T-helper 9 cell (primary cell): ENCODE measurements around the gene CRY1.
"Not testable (repeated sequence)": the region's sequence is repeated elsewhere in the genome, so short reads cannot be mapped to it uniquely, and the experiment has no call there.

Source experiments
- DNase-seq: peaks from one replicate; pipeline ENCODE4 v3.0.0-alpha.2; 2020

CRY1 gene

DNA sequence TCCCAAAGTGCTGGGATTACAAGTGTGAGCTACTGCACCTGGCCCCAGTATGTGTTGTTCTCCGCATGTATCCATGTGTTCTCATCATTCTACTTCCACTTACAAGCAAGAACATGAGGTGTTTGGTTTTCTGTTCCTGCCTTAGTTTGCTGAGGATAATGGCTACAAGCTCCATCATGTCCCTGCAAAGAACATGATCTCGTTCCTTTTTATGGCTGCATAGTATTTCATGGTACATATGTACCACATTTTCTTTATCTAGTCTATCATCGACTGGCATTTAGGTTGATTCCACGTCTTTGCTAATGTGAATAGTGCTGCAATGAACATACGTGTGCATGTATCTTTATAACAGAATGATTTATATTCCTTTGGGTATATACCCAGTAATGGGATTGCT lies 97.2 kb downstream of the CRY1 start:
- DNase-seq: not testable (repeated sequence)

DNA sequence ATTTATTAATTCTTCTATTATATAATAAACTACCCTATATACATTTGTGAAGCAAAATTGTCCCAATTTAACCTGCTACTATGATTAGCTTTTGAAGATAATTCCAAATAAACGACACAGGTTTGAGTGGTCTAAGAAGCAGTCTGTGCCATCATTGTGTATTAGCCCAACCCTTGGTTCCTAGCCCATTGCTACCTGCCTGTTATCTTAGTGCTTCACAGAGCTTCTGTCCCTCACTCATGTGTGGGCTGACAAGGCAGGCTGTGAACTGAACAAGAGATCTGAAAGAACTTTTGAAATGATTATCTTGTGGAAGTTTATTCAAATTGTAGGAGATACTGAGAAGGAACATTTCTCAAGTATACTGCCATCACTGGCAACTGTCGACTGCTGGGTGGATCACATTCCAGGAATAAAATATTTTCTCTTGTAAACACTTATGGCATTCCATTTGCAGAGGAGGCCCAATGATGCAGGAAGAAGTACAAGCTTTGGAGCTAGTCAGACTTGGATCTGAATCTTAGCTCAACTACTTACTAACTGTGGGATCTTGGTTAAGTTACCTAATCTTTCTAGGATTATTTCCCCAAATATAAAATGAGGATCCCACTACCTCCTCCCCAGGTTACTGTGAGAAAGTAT lies 98.6 kb downstream of the CRY1 start:
- DNase-seq: no peak

DNA sequence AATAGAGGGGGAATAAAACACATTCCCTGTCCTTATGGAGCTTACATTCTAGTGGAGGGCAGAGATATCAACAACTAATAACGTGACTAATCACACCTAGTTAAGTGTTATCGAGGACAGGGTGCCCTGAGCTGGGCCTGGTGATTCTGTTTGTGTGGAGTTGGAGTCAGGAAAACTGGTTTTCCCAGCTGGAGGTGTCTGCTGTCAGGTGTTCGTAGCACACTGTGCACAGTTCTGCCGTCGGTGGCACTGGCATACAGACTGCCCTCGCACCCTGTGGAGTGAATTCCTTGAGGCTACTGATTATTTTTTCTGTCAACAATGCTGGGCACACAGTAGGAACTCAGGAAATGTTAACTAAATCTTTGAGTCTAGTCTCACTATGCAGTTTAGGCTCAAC lies 105.5 kb downstream of the CRY1 start:
- no peak for DNase-seq

DNA sequence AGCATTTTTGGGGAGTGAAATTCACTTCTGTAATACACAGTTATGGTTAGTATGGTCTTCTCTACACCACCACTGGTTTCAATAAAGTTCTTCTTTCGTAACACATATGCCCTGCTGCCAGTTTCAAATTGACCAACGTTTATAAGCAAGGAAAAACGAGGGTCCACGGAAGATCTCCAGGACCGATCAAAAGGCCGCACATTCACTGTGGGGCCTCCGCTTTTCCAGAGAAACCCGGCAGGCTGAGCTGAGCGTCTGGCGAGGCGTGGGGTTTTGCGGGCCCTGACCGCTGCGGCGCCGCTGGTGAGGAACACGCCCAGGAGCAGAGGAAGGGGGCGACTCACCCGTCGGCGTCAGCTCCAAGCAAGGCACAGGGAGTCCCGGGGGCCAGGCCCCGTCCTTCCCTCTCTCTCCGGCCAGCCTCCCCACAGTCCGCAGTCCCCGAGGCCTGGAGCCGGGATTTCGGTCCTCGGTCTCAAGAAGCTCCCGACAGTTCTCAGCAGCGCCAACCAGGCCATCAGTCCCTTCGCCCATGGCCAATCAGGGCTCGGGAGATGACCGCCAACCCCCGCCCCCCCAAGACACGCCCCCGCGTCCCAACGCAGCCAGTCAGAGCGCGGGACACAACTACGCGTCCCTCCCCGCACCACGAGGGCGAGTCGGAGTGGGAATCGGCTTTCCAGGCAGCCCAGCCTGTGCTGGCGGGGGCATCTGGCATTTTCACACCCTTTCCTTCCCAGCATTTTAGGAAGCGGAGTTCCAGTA lies 106.5 kb downstream of the CRY1 start, which contains the start of gene MTERF2:
MTERF2 (minus strand) TSS at position 522 of the 765 bp plus-strand sequence. CDS start 8,432 bp downstream, outside the sequence.
- peak; percentile 77 for DNase-seq

DNA sequence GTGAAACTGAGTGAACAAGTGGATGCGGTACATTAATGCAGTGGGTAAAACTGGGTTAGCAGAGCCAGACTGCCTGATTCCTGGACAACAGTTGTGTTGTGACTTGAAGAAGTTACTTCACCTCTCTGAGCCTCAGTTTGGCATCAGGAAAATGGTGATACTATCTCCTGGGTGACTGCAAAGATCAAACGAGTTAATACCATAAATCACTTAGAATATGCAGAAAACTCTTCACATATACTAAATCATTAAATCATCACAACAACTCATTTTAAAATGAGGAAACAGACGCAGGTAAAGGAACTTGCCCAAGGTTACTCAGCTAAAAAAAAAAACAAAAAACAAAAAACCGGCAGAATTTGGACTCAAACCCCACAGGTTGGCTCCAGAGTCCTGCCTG lies 107.2 kb downstream of the CRY1 start:
- no peak for DNase-seq

DNA sequence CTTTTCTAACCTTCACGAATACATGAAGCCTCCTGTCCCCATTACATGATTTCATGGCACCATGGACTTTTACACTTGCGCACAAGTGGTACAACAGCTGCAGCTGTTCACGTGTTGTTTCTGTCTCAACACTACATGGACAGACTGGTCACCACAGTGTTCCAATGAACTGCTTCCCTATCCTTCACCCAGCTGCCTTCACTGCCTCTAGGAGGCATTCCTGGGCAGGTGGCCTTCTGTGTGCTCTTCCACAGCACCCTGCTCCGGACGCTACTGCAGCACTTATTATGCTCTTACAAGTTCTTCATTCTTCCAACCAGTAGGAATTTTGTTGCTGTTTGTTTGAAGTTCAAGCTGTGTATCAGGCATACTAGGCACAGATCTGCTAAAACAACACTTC lies 107.9 kb downstream of the CRY1 start:
- no peak for DNase-seq

DNA sequence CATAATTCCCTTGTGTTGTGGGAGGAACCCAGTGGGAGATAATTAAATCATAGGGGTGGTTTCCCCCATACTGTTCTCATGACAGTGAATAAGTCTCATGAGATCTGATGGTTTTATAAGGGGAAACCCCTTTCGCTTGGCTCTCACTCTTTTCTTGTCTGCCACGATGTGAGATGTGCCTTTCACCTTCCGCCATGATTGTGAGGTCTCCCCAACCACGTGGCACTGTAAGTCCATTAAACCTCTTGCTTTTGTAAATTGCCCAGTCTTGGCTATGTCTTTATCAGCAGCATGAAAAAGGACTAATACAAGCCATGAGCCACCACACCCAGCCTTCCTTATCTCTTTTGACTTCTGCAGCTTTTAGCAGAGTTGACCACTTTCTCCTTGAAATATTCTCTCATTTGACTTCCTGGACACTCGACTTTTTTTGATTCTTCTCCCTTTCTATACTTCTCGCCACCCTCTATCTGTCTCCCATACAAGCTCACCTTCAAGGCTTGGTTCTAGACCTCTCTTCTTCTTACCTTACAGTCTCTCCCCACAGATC lies 108.7 kb downstream of the CRY1 start:
- no peak for DNase-seq

DNA sequence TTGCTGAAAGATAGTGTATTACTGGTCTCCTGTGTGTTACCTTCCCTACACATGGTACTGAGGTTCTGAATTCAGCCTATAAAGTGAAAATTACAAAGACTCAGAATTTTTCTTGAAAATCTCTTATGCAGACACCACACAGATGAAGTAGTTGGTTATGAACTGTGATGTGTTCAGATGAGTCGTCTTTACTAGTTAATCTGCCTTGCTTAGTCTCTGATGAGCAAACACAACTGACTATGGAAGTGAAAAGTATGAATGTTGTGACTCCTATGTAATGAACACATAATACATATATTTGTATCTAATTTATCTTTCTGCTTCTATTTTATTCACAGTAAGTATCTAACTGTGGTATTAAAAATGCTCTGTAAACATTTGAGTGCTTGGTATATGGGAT lies 111.1 kb downstream of the CRY1 start:
- DNase-seq: no peak

DNA sequence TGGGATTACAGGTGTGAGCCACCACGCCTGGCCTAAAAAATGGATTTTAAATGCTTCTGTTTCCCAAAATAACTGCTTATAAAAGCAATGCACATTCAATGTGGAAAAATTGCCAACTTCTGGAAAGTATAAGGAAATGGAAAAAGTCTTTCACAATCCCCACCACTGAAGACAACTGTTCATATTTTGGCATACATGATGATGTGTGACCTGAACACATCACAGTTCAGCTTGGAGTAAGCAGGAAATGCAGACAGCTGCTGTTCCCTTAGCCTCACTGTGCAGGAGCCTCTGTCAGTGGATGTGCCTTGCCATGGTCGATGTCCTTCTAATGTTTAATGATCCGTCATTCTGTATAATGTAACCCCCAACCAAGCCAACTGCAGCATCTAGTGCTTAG lies 111.6 kb downstream of the CRY1 start:
- DNase-seq: no peak

DNA sequence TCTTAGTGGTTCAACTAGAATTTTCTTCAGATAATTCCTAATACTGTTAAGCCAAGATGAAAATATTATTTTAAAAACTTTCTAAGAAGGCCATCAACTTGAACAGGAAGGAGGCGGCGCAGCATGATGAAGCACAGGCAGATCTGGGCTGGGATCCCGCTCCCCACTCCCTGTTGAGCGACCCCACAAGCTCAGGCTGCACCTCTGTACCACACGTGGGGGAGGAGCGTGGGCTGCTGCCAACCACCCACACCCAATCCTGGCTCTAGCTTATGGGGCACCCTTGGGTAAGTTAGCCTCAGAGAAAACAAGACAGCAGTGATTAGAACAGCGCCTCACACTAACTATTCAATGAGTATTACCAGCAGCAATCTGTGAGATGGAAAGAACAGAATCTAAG lies 112.4 kb downstream of the CRY1 start:
- DNase-seq: no peak

DNA sequence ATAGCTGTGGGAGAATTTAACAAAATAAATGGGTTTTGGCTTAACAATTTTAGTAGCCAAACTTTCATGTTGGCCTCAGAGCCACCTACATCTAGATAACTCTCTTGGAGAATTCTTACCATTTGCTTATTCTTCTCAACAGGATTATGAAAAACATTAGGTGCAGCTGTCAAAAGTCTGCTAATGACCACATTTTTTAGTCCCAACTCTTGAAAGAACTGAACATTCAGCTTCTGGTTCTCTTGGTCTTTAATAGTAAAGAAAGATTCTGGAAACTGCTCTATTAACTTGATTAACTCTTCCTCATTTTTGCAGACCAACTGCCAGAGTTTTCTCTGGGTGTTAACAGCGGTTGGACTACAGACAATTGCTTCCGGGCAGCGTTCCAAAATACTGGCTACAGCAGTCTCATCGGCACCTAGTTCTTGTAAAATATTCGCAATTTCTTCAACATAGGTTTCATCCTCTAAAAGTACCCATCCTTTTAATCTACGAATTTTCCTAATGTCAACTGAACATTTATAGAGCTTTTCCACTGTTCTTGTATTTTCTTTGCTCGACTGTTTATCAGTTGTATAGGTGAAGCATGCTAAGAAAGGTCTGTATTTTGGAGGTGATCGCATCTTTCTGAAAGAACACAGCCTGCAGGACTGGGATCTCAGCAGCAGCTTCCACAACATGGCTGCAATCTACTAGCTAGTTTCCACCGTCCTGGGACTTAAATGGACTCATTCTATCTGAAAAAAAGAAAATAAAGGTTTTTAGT lies 115.1 kb downstream of the CRY1 start:
- no peak for DNase-seq

DNA sequence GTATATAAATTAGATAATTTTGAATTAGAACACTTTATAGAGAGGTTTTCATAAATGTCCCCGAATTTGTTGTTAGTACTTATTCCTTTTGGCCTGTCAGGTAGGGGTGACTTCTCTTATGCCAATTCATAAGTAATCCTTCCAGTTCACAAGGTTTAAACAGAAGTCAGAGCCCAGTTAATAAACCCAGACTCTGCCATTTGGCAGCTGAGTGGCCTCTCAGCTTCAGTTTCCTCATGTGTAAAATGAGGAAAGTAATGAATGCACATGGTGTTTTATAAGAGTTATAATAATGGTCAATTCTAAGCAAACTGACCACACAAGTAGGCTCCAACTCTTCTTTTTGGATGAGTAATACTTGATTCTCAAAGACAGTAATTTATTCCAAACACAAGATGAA lies 116.7 kb downstream of the CRY1 start:
- DNase-seq: no peak

DNA sequence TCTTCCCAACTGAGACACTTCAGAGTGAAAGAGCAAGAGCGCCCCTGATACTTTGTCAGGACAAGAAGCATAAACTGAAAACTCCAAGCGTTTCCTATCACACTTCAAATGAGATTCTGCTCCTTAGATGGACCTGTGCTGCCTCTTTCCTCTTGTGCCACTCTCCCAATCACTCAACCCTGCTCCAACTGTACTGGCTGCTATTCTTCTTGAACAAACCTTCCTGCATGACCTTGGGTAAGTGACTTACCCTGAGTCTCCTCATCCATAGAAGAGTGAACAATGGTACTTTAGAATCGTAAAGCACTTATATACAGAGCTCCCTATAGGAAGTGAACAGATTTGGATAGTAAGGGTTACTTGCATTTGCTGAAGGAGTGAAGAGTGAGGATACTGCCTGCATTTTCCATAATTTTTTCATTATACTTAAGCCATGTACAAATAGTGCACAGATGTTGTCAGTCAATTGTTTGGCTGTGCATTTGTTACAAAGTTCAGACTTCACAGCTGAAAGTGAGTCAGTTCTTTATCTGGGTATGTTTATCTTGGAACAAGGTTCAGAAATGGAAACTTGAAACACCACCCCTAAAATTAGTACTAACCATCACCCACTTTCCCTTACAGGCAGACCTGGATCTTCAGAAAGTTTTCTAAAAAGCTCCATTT lies 117.2 kb downstream of the CRY1 start:
- DNase-seq: no peak

DNA sequence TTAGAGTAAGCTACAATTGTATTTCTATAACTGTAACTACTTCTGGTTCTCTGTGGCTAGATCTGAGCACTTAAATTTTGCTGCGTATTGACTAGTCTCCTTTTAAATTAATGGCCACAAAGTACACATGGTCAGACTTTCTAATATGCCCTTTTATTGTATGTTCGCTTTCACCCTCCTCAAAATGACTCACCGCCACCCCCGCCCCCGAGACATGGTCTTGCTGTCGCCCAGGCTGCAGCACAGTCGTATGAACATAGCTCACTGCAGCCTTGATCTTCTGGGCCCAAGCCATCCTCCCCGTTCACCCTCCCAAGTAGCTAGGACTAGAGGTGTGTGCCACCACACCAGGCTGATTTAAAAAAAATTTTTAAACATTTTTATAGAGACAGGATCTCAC lies 118.3 kb downstream of the CRY1 start:
- DNase-seq: no peak

DNA sequence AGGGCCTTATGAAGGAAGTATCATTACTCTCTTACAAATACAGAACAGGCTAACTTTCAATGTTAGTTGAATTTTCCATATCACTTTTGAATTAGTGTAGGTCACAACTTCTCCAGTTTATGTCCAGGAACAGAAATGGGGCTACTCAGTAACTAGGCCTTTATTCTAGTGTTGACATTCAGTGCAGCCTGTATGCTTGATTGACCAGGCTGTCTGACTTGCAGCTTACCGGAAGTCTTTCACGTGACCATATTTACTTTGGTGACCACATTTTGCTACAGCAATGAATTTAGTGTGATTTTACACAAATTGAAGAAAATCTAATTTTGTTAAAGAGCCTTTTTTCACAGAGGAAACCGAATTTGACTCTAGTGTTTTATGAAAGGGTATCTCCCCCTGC lies 118.8 kb downstream of the CRY1 start:
- no peak for DNase-seq

DNA sequence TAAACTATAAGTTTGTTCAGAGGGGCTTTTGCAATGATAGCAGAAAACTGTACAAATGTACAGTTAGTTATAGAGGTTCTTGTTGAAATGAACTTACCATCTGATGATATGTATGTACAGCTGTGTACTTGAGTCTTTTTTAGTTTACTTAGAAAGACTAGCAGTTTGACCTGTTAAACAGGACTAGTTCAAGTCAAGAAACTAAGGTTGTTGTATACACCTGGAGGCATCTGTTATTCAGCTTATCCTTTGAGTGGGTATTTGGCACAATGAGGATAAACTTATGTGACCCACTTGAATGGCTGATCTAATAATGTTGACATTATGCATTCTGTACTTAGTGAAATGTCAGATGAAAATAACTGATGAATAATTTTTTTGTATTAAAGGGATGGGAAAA lies 119.8 kb downstream of the CRY1 start:
- DNase-seq: no peak

DNA sequence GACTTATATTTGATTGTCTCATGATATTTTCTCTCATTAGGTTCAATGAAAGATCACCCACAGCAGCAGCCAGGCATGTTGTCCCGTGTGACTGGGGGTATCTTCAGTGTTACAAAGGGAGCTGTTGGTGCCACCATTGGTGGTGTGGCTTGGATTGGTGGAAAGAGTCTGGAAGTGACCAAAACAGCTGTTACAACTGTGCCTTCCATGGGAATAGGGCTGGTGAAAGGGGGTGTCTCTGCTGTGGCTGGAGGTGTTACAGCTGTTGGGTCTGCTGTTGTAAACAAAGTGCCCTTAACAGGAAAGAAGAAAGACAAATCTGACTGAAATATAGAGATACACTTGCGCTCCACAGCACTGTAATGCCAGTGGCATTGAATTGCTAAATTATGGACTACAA lies 122.3 kb downstream of the CRY1 start:
- no peak for DNase-seq

DNA sequence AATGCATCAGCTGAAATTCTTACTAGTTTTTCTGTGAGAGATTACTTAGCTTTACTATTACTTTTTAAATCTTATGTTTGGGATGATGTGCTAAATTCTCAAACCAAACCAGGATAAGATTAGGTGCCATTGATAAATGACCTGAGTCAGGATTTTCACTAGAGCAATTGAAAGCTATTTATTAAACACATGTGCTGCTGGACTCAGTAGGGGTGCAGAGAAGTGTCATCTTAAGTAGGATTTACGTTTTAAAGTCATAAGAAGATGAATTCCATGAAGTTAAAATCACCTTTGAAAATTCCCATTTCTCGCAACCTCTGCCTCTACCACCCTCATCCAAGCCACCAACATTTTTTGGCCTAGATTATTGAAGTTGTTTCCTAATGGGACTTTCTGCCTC lies 128.8 kb downstream of the CRY1 start:
- DNase-seq: no peak

DNA sequence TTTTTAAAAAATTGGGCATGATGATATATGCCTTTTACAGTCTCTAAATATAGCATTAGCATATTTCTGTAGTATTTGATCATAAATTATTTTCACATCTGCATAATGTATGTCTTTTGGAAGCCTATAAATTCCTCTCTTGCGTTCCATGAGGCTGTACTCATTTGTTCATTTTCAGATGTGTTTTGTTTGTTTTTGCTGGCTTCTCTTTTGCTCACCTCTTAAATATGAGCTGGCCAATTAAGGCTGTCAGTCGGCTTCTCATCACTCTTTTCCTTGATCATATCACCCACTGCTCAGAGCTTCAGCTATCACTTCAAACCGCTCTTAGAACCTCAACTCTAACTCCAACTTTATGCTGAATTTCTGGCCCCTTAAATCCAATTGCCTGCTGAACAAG lies 131.1 kb downstream of the CRY1 start:
- no peak for DNase-seq

DNA sequence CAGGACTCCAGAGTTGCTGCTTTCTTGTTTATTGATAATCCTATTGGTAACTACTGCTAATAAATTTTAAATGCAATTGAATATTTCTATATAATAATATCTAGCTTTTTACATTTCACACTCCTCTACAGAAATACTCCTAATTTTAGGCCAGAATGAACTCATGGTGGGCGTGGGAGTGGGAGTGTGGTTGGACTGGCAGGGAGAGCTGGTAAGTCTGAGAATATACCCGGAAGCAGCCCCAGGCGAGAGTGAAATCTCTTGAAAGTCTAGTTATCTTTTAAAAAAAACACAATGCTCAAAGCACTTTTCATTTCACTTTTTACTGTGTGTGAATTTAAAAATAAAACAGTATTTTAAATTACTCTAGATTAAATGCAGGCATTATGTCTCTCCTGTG lies 132.9 kb downstream of the CRY1 start:
- no peak for DNase-seq

DNA sequence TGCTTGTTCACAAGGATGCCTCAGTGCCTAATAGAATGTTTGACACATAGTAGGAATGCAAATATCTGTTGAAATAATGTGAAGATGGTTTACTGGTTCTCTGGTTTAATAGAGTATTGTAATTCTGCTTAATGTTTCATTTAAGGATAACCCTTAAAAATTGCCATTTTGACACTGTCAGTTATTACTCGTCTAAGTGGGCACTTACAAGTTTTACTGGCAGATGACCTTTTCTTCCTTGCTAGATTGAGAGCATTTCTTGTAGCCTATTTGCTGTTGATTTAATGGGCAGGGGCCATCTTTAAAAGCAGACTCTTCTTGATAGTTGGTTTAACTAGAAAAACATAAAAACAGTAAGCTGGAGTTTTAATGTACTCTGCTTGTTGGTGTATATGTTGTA lies 135.8 kb downstream of the CRY1 start:
- DNase-seq: no peak

DNA sequence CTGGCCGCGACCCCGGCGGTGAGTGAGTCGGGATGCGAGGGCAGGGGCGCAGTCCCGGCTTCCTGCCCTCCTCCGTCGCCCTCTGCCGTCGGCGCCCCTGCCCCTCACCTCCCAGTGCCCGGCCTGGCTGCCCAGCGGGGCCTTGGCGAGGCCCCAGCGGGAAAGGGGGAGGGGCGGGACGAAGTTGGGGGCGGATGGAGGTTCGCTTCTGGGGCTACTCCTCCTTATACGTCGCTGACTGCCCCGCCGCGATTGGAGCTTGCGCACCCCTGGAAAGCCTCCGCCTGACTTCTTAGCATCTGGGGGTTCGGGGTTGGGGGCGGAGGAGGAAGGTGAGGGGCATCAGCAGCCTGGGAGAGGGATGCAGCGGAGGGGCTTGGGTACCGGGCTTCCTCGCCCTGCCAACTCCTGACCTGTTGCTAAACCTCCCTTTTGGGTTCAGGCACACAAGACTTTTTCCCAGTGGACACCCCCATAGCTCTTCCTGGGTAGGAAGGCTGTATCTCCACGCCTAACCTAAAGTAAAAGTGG lies 137.2 kb downstream of the CRY1 start:
- peak; percentile 47 for DNase-seq
